GM12878 (cell line): Measurements from ENCODE around the gene FKBP14. TPM values are rescaled to one million over a fixed set of nuclear protein-coding genes. Genes with fewer than 3 reads are reported as not detected.

ENCODE experiments used
- BACH1 ChIP-seq: fragments of 450-650 bp; IDR thresholded peaks from 2 replicates; pipeline ENCODE4 v1.6.1; 2017; ENCODE audit warnings: mild to moderate bottlenecking, borderline replicate concordance
- BCL3 ChIP-seq: IDR thresholded peaks from 2 replicates; pipeline ENCODE4 v1.6.1; 2011; ENCODE audit warnings: borderline replicate concordance, low read depth, mild to moderate bottlenecking, moderate library complexity, low read length; ENCODE audit not compliant: insufficient read depth, poor library complexity, severe bottlenecking
- CBFB ChIP-seq: IDR thresholded peaks from 2 replicates; pipeline ENCODE4 v1.6.1; 2016; ENCODE audit warnings: antibody characterized with exemption, low read depth
- CHD1 ChIP-seq: IDR thresholded peaks from 2 replicates; pipeline ENCODE4 v1.6.1; 2012; ENCODE audit warnings: low read depth, low read length, improper control_type of control experiment
- CHD4 ChIP-seq: fragments of 200-600 bp; sonication (generic); IDR thresholded peaks from 2 replicates; pipeline ENCODE4 v1.6.1; 2016; ENCODE audit warnings: mild to moderate bottlenecking
- CREB1 ChIP-seq: IDR thresholded peaks from 2 replicates; pipeline ENCODE4 v1.6.1; 2012; ENCODE audit warnings: low read depth, mild to moderate bottlenecking, inconsistent platforms
- E2F4 ChIP-seq: IDR thresholded peaks from 2 replicates; pipeline ENCODE4 v1.6.1; 2012; ENCODE audit warnings: low read depth, low read length, improper control_type of control experiment
- E2F8 ChIP-seq: fragments of 450-650 bp; IDR thresholded peaks from 2 replicates; pipeline ENCODE4 v1.6.1; 2018; ENCODE audit warnings: mild to moderate bottlenecking, low read depth, moderate library complexity; ENCODE audit not compliant: partially characterized antibody
- GATAD2B ChIP-seq: fragments of 450-650 bp; conservative IDR thresholded peaks from 2 replicates; pipeline ENCODE4 v1.6.1; 2017; ENCODE audit warnings: low read depth, mild to moderate bottlenecking, moderate library complexity
- IKZF2 ChIP-seq, 2 experiments: fragments of 450-650 bp; IDR thresholded peaks; 2 replicates each; pipeline ENCODE4 v1.6.1; 2017; ENCODE audit warnings: mild to moderate bottlenecking in 2 of 2, moderate library complexity in 2 of 2
- MAX ChIP-seq: IDR thresholded peaks from 2 replicates; pipeline ENCODE4 v1.6.1; 2012; ENCODE audit warnings: low read depth, low read length, improper control_type of control experiment
- MEF2A ChIP-seq: IDR thresholded peaks from 2 replicates; pipeline ENCODE4 v1.6.1; 2011; ENCODE audit warnings: low read depth, mild to moderate bottlenecking, low read length, moderate library complexity; ENCODE audit not compliant: insufficient read depth
- MEF2B ChIP-seq: fragments of 450-650 bp; IDR thresholded peaks from 2 replicates; pipeline ENCODE4 v1.6.1; 2018; ENCODE audit warnings: mild to moderate bottlenecking, moderate library complexity; ENCODE audit not compliant: partially characterized antibody, poor library complexity, severe bottlenecking
- NR2C2 ChIP-seq: IDR thresholded peaks from 2 replicates; pipeline ENCODE4 v1.6.1; 2011; ENCODE audit warnings: borderline replicate concordance, low read depth; ENCODE audit not compliant: control insufficient read depth, insufficient read length
- RCOR1 ChIP-seq: conservative IDR thresholded peaks from 2 replicates; pipeline ENCODE4 v1.6.1; 2012; ENCODE audit warnings: low read depth, low read length, improper control_type of control experiment
- SIX5 ChIP-seq: IDR thresholded peaks from 2 replicates; pipeline ENCODE4 v1.6.1; 2011; ENCODE audit warnings: mild to moderate bottlenecking, low read depth, low read length, moderate library complexity; ENCODE audit not compliant: severe bottlenecking
- SMC3 ChIP-seq: IDR thresholded peaks from 2 replicates; pipeline ENCODE4 v1.6.1; 2011; ENCODE audit warnings: low read length, improper control_type of control experiment, borderline replicate concordance
- SPI1 ChIP-seq: IDR thresholded peaks from 2 replicates; pipeline ENCODE4 v1.6.1; 2011; ENCODE audit warnings: low read depth, mild to moderate bottlenecking, low read length, moderate library complexity, borderline replicate concordance; ENCODE audit not compliant: insufficient read depth
- SRF ChIP-seq, 2 experiments: IDR thresholded peaks; 2 replicates each; pipeline ENCODE4 v1.6.1; 2011; ENCODE audit warnings: low read depth in 2 of 2, low read length in 2 of 2, mild to moderate bottlenecking in 1 of 2, moderate library complexity in 1 of 2
- SUPT20H ChIP-seq: IDR thresholded peaks from 2 replicates; pipeline ENCODE4 v1.6.1; 2011; ENCODE audit warnings: low read depth, mild to moderate bottlenecking, low read length, moderate library complexity, borderline replicate concordance; ENCODE audit not compliant: control insufficient read depth
- TARDBP ChIP-seq: IDR thresholded peaks from 2 replicates; pipeline ENCODE4 v1.6.1; 2016; ENCODE audit warnings: borderline replicate concordance
- TCF7 ChIP-seq: IDR thresholded peaks from 2 replicates; pipeline ENCODE4 v1.6.1; 2014; ENCODE audit warnings: antibody characterized with exemption, borderline replicate concordance
- USF2 ChIP-seq: IDR thresholded peaks from 2 replicates; pipeline ENCODE4 v1.6.1; 2011; ENCODE audit warnings: low read depth, low read length, improper control_type of control experiment, borderline replicate concordance
- polyA plus RNA-seq, 11 experiments: library from polyadenylated mRNA; depleted of rRNA in 4 of 11; unstranded in 6 of 11; stranded (reverse) in 5 of 11; fragments of >200 nt; fragmentation: Nextera tagmentation in 4 of 11; fragmentation: Illumina TruSeq in 1 of 11; extraction: Ambion mirVana in 4 of 11; extraction: Trizol in 1 of 11; gene quantifications; 1 replicate in 1 of 11; 2 replicates in 10 of 11; pipeline versions ENCODE4 v1.2.1 to v1.2.3, GENCODE V29; 2011 to 2016; ENCODE audit warnings: inconsistent platforms in 2 of 11, missing spikeins in 2 of 11, low read depth in 1 of 11
- total RNA-seq, 4 experiments: library from RNA; depleted of rRNA in 3 of 4; stranded (reverse); fragments of >200 nt in 3 of 4; fragmentation: Illumina TruSeq in 1 of 4; extraction: Trizol in 1 of 4; gene quantifications; 2 replicates each; pipeline versions ENCODE4 v1.2.1 to v1.2.3, GENCODE V29; 2013 to 2021

FKBP14 gene
- total and polyA plus RNA-seq, 10 of the 15 experiments (the other 5 are each of a cell fraction or from before 2014, with no cell fraction given) = 2.7 to 8.9 (median 5.6) TPM

GRCh38 chr7:29988424-29989256, 37.9 kb downstream of the FKBP14 start (continued):
- TF ChIP-seq E2F4 (no peak), IKZF2 (IDR thresholded peaks at IDR 0.05) (0 out of 4 replicates have a peak, but pooled peaks of 1 of the 2 experiments have one; percentile 8), CREB1 (peak; percentile 52; the same call in 1 of the 2 replicates), SRF (IDR thresholded peaks at IDR 0.05; ENCODE audit: low read depth in 2 of 2, low read length in 2 of 2) (no peak), CBFB (peak; percentile 43; the same call in 1 of the 2 replicates), SIX5 (no peak), CHD1 (no peak), GATAD2B (no peak), SPI1 (no peak), USF2 (no peak; the same call in 1 of the 2 replicates), TARDBP (peak; percentile 67; the same call in 1 of the 2 replicates), NR2C2 (no peak), BACH1 (peak; percentile 37; the same call in 1 of the 2 replicates), RCOR1 (no peak), MEF2A (no peak), MEF2B (no peak), CHD4 (no peak), TCF7 (no peak), MAX (no peak), E2F8 (no peak), BCL3 (no peak), SUPT20H (no peak), SMC3 (no peak)
